Activated gamma-delta T cell treated with Interleukin-2 at 50 U/mL for 16 hours (primary cell): ENCODE results near the gene SPAG7.
"Not testable (repeated sequence)": the region's sequence is repeated elsewhere in the genome, so short reads cannot be mapped to it uniquely, and the experiment has no call there.

Source experiments
- DNase-seq: peaks from one replicate; pipeline ENCODE4 v3.0.0-alpha.2; 2020

Gene SPAG7

DNA sequence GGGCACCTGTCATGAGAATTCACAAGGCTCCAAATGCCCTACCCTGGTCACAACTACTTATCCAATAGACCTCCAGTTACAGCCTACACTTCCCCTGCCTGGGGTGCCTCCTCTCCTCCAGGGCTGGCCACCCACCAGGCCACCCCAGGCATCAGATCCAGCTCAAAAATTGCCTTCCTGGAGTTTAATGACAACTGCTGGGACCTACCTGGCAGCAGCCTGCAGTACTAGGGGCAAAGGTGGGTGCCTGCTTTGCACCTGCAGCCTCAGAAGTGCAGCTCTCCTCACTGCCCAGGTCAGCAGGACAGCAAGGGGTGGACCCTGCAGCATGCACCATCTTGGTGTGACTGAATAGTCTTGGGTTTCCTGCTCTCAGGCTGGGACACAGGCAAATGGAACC, 32.0 kb downstream of the SPAG7 start:
- no peak for DNase-seq

DNA sequence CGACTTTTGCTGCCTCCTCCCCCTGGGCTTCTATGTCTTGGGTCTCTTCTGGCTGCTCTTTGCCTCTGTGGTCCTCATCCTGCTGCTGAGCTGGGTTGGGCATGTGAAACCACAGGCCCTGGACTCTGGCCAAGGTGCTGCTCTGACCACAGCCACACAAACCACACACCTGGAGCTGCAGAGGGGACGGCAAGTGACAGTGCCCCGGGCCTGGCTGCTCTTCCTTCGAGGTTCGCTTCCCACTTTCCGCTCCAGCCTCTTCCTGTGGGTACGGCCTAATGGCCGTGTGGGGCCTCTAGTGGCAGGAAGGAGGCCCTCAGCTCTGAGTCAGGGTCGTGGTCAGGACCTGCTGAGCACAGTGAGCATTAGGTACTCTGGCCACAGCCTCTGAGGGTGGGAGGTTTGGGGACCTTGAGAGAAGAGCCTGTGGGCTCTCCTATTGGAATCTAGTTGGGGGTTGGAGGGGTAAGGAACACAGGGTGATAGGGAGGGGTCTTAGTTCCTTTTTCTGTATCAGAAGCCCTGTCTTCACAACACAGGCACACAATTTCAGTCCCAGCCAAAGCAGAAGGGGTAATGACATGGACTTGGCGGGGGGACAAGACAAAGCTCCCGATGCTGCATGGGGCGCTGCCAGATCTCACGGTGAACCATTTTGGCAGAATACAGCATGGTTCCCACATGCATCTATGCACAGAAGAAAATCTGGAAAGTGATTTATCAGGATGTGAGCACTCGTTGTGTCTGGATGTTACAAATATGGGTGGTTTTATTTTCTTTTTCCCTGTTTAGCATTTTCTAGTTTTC, 33.2 kb downstream of the SPAG7 start:
- no peak for DNase-seq

DNA sequence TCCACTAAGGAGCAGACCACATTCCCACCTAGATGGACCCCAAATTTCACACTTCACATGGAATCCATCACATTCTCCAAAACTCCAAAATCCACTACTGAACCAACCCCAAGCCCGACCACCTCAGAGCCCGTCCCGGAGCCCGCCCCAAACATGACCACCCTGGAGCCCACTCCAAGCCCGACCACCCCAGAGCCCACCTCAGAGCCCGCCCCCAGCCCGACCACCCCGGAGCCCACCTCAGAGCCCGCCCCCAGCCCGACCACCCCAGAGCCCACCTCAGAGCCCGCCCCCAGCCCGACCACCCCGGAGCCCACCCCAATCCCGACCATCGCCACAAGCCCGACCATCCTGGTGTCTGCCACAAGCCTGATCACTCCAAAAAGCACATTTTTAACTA, 34.0 kb downstream of the SPAG7 start:
- no peak for DNase-seq

DNA sequence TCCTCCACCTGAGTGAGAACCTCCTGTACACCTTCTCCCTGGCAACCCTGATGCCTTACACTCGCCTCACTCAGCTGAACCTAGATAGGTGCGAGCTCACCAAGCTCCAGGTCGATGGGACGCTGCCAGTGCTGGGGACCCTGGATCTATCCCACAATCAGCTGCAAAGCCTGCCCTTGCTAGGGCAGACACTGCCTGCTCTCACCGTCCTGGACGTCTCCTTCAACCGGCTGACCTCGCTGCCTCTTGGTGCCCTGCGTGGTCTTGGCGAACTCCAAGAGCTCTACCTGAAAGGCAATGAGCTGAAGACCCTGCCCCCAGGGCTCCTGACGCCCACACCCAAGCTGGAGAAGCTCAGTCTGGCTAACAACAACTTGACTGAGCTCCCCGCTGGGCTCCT, 34.9 kb downstream of the SPAG7 start:
- no peak for DNase-seq

DNA sequence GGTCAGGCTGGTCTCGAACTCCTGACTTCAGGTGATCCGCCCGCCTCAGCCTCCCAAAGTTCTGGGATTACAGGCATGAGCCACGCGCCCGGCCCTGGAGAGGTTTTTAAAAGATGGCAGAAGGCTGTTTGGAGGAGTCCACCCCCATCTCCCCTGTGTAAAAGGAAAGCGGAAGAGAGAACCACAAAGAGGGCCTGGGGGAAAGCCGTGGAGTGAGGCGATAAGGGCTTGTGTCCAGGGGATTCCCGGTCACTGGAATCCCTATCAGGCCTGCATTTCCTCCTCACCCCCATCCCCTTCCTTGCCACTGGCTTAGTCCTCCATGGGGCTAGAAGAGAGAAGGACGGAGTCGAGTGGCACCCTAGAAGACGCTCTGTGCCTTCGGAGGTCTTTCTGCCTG, 35.7 kb downstream of the SPAG7 start, which contains the start of gene GP1BA:
GP1BA (plus strand) TSS at position 315 of the 400 bp plus-strand sequence. CDS start 328 bp downstream, outside the sequence.
- no peak for DNase-seq

DNA sequence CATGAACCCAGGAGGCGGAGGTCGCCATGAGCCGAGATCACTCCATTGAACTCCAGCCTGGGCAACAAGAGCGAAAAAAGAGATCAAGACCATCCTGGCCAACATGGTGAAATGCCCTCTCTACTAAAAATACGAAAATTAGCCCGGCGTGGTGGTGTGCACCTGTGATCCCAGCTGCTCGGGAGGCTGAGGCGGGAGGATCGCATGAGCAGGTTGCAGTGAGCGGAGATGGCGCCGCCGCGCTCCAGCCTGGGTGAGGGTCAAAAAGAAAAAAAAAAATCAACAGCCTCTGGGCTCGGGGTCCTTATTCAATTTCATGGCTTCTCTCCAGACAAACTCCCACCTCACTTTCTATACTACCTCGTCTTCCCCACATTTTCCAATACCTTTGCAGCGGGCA, 38.7 kb downstream of the SPAG7 start:
- DNase-seq = no peak

DNA sequence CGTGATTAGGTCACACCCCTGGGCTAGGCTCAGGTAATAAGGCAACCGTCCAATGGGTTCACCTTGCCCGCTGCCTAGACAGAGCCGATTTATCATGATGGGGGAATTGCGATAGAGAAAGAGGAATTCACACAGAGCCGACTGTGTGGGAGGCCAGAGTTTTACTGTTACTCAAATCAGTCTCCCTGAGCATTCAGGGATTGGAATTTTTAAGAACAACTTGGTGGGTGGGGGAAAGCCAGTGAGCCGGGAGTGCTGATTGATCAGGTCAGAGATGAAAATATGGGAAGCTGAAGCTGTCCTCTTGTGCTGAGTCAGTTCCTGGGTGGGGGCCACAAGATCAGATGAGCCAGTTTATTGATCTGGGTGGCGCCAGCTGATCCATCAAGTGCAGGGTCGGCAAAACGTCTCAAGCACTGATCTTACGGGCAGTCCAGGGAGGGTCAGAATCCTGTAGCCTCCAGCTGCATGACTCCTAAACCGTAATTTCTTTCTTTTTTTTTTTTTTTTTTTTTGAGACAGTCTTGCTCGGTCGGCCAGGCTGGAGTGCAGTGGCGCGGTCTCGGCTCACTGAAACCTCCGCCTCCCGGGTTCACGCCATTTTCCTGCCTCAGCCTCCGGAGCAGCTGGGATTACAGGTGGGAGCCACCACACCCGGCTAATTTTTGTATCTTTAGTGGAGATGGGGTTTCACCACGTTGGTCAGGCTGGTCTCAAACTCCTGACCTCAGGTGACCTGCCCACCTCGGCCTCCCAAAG, 40.9 kb downstream of the SPAG7 start:
- DNase-seq = not testable (repeated sequence)

DNA sequence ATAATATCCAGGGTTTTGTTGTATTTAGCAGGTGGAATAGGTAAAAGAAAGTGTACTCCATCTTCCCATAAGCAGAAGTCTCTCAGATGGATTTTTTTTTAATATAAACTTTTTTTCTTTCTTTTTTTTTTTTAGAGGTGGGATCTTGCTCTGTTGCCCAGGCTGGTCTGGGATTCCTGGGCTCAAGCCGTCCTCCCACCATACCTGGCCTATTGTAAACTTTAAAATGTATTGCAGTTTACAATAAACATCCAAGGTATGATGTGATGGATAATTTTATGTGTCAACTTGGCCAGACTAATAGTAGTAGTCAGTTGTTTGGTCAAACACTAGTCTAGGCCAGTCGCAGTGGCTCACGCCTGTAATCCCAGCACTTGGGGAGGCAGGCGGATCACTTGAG, 46.3 kb downstream of the SPAG7 start:
- no peak for DNase-seq

DNA sequence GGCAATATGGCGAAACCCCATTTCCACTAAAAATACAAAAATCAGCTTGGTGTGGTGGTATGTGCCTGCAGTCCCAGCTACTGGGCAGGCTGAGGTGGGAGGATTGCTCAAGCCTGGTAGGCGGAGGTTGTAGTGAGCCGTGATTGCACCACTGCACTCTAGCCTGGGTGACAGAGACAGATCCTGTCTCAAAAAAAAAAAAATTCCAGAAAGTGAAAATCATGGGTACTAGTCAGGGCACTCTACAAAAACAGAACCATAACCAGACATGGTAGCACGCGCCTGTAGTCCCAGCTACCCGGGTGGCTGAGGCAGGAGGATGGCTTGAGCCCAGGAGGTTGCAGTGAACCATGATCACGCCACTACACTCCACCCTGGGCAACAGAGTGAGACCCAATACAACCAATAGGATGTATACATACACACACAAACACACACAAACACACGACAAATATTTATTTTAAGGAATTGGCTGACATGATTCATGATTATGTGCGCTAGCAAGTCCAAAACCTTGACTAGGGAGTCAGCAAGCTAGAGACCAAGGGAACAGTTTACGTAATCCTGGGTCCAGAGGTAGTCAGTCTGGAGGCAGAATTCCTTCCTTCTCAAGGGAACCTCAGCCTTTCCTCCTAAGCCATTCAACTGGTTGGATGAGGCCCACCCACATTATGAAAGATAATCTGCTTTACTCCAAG, 47.1 kb downstream of the SPAG7 start:
- DNase-seq = no peak

DNA sequence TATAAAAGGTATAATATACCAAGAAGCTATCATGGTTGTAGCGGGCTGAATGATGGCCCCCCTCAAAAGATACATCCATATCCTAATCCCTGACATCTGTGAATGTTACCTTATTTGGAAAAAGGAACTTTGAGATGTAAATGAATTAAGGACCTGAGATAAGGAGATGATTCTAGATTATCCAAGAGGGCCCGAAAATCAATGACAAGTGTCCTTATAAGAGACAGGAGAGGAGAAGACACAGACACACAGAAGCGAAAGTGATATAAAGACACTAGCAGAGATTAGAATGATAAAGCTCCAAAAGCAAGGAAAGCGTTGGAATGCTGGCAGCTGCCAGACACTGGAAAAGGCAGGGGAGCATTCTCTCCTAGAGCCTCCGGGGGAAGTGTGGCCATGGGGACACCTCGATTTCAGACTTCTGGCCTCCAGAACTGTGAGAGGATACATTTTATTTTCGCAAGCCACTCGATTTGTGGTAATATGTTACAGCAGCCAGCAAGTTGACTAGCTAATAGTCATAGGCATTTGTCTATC, 48.0 kb downstream of the SPAG7 start:
- no peak for DNase-seq

DNA sequence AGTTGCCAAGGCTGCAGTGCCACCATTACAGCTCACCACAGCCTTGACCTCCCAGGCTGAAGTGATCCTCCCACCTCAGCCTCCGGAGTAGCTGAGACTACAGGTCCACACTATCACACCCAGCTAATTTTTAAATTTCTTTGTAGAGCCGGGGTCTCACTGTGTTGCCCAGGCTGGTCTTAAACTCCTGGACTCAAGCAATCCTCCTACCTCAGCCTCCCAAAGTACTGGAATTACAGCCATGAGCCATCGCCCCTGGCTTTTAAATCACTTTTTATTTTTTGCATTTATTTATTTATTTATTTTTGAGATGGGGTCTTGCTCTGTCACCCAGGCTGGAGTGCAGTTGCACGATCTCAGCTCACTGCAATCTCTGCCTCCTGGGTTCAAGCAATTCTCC, 53.1 kb downstream of the SPAG7 start:
- not testable (repeated sequence) for DNase-seq

DNA sequence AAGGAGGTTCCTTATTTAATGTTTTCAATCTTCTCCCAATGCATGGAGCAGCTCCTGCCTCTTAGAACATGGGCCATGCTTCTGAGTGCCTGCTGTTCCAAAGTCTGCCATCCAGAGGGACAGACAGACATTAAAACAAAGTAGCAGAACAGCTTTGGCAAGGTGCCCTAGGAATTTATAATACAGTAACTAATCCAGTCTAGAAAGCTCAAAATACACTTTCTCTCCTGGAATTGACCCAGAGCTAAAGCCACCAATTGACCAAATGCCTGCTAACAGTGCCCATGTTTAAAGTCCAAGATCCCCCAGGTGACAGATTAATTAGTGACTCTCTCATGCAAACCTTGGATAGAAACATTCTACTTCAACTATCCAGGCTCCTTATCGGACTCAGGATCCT, 53.6 kb downstream of the SPAG7 start:
- no peak for DNase-seq
